Measurements from ENCODE around the gene NOTCH4.

DNA sequence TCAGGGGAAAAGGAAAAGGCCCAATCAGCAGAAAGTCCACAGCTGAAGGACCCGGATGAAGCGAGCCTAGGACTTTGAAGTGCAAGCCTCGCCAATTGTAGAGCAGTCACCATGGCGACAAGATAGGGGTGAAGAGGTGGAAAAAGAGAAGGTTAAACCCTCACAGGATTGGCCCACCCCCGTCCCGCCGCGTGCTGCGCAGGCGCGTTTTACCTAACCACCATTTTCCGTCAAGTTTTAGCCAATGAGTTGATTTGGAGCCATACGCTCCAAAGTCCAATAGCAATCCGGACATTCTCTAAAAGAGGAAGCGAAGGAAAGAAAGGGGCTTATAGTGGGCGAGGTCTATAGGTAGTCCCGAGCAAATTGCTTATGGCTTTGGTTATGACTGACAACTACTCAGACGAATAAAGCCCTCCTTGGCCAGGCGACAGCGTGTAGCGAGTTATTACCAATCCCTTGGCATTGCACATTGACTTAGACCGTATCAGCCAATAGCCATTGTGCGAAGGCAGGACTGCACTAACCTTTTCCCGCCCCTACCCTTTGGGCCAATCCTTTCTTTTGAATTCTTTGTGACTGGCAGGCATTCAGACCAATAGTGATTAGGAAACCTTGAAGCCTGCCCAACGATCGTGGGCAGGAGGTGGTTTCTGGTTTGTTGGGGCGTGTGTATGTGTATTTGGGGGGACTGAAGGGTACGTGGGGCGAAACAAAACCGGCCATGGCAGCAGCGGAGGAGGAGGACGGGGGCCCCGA lies 45.9 kb downstream of the NOTCH4 start, which contains the start of gene RNF5:
- TF ChIP-seq, protein P1, sequence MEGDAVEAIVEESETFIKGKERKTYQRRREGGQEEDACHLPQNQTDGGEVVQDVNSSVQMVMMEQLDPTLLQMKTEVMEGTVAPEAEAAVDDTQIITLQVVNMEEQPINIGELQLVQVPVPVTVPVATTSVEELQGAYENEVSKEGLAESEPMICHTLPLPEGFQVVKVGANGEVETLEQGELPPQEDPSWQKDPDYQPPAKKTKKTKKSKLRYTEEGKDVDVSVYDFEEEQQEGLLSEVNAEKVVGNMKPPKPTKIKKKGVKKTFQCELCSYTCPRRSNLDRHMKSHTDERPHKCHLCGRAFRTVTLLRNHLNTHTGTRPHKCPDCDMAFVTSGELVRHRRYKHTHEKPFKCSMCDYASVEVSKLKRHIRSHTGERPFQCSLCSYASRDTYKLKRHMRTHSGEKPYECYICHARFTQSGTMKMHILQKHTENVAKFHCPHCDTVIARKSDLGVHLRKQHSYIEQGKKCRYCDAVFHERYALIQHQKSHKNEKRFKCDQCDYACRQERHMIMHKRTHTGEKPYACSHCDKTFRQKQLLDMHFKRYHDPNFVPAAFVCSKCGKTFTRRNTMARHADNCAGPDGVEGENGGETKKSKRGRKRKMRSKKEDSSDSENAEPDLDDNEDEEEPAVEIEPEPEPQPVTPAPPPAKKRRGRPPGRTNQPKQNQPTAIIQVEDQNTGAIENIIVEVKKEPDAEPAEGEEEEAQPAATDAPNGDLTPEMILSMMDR (IDR thresholded peaks at IDR 0.05): no peak
- TF ChIP-seq ZFX (IDR thresholded peaks at IDR 0.05; ENCODE audit: borderline replicate concordance): no peak

Data from 22Rv1 (cell line).